NCI-H2107 treated with DMSO at 0.1 percent for 48 hours (cell line): ENCODE measurements around the gene GNG10.
"Not testable (repeated sequence)": the region's sequence is repeated elsewhere in the genome, so short reads cannot be mapped to it uniquely, and the experiment has no call there.

Experiments used
- DNase-seq: peaks from one replicate; lab custom pipeline; 2025; ENCODE audit not compliant: unreplicated experiment; lab: John Stamatoyannopoulos, UW

The GNG10 gene

DNA sequence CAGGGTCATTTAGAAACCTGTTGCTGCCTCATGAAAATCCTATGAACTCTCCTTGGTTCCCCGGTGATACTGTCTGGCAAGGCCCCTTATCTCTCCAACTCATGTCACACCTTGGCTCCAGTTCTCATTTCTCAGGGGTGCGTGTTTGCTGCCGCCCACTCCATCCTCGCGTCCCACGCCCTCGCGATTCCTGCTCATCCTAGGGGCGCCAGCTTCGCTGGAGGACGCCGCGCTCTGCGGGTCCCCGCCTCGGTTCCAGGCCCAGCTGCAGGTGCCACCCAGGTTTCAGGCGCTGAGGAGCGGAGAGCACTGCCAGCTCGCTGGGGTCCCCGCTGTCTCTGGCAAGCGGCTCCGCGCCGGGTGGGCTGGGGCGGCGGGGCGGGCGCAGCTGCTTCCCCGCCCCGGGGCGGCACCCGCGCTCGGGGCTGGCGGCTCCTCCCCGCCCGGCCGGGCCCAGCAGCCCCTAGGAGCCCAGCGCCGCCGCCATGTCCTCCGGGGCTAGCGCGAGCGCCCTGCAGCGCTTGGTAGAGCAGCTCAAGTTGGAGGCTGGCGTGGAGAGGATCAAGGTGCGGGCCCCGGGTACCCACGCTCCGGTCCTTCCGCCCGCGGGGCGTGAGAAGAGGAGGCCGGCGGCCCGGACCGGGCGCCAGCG lies at the start of gene GNG10:
TSS of gene GNG10 (plus strand) at position 456 of the 652 bp plus-strand sequence. CDS start at position 486, 30 bp downstream.
- DNase-seq, result no peak

DNA sequence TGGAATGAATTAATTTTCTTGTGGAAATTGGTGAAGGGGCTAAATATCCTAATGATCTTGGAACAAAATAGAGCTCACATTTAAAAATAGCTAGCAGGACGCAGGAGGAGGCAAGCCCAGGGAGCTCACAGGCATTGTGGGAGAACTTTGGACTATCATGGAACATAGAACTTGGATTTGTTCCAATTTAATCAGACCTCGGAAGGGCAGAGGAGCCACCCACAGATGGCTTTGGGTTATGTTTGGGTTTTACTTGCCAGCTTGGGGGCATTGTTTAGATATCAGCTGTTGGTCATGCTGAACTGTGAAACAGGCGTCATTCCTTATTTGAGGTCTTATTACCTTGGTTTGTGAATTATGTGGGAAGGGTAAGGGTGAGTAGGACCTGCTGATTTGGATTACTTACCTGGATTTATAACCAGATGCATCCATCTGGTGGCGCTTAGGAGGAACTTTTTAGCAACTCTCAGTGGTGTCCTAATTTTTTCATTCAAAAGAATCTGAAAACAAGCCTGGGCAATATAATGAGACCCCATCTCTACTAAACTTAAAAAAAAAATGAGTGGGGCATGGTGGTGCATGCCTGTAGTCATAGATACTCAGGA lies 47.9 kb upstream of the GNG10 start:
- DNase-seq, result no peak

DNA sequence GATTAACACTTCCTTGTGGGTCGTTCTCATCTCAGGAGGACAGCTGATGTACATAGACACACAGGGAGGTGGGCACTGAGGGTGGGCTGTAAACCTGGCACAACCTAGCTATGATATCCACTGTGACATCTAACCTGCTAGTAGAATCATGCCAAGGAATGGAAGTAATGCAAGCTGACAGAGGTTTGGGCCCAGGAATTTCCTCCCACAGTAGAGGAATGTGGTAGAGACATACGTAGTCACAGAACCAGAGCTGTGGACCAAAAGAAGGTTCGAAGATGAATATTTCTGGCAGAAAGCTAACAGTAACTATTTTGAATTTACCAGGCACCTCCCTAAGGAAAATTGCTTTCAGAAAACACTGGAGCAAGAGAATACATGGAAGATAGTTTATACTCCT lies 45.5 kb upstream of the GNG10 start:
- no peak for DNase-seq

DNA sequence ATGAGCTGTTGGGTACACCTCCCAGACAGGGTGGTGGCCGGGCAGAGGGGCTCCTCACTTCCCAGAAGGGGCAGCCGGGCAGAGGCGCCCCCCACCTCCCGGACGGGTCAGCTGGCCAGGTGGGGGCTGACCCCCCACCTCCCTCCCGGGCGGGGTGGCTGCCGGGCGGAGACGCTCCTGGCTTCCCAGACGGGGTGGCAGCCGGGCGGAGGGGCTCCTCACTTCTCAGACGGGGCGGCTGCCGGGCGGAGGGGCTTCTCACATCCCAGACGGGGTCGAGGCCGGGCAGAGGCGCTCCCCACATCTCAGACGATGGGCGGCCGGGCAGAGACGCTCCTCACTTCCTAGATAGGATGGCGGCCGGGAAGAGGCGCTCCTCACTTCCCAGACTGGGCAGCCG lies 44.1 kb upstream of the GNG10 start:
- DNase-seq, result not testable (repeated sequence)

DNA sequence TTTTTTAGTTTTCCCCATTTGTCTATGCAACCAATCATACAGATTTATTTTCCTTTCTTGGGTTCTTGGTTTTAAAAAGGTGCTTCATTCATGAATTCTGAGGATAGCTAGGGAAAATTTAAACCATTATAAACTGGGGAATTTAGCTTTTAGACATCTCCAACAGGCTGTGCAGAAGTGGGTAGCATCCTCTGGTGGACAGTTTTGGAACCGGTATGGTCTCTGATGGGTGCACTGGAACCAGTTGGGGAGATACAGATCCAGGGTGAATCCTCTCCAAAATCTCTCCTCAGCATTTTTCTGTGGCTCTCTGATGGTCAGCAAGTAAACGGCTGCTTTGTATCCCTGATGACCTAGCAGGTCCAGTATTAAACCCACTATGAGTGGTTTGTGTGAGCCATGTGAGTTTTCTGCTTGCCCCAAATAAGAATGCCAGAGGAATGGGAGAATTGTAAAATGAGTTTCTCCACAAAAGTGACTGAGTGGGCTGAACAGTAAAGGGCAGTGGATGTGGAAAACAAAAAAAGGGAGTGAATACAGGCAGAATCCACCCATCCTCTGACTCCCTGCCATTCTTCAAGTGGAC lies 39.4 kb upstream of the GNG10 start:
- no peak for DNase-seq

DNA sequence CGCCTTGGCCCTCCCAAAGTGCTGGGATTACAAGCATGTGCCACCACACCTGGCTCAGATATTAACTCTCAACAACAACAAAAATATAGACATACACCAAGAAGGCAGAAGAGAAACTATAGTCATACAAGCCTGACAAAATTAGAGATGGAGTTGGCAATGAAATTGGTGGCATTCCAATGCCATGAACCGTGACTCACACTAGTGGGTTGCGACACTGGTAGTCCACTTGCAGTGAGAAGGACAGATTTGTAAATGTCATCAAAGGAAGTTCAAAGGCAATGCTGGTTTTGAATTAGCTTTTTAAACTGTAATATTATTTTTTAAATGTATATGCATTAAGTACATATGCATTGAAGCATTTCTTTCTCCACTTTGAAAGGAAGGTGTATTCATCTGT lies 38.8 kb upstream of the GNG10 start:
- DNase-seq, result no peak

DNA sequence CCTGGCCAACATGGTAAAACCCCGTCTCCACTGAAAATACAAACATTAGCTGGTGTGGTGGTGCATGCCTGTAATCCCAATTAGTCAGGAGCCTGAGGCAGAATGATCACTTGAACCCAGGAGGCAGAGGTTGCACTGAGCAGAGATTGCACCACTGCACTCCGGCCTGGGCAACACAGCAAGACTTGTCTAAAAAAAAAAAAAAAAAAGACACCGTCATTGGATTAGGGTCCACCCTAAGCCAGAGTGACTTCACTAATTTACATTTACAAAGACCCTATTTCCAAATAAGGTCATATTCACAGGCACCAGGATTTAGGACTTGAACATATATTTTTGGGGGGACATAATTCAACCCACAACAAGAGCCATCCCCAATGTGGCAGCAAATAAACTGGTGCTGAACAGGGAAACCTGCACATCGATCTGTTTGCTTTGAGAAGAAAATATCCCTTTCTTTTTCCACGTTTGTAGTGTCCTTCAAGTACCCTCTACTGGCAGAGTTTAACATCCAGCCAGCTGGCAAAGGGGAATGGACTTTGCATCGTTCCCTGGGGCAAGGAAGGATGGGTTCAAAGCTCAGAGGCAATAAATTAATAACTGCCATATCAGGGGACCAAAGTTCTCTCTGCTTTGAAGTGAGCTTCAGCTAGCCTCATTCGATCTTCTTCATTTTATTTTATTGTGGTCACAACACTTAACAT lies 34.0 kb upstream of the GNG10 start:
- no peak for DNase-seq

DNA sequence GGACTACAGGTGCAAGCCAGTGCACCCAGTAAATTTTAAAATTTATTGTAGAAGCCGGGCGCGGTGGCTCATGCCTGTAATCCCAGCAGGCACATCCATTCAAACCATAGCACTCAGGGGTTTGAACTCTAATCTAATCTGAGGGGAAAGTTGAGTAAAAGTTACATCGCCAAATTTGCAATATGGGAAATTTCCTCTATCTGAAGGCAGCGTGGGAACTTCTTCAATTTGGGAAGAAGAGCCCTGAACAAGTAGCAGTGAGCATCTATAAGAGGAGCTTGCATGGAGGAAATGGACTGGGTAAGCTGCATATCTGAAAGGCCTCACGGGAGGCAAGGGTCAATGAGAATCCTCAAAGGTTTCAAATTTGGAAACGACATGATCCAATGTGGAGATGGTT lies 33.0 kb upstream of the GNG10 start:
- DNase-seq, result no peak

DNA sequence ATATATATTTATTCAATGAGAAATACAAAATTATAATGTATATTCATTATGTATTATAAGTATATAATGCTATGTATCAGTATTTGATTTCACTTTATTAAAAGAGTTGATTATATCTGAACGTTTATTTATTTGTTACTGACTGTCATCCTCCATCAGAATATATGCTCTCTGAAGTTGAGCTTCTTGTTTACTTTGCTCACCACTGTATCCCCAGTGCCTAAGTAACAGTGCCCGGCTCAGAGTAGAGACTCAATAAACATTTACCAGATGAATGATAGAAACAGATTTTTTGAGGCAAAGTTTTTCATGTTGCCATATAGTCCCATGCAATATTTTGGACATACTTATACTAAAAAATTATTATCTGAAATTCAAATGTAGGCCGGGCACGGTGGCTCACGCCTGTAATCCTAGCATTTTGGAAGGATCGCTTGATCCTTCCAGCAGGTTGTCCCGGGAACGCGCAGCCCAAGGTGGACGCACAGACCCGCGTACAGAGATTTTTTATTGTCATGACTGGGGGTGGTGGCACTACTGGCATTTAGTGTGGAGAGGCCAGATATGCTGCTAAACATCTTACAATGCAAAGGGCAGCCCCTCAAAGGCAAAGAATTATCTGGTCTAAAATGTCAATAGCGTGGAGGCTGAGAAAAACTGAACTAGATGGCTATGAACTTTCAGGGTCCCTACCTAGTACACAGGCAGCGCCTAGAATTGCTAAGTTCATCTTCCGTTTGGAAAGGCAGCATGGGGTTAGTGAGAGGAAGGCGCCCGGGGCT lies 31.0 kb upstream of the GNG10 start:
- no peak for DNase-seq

DNA sequence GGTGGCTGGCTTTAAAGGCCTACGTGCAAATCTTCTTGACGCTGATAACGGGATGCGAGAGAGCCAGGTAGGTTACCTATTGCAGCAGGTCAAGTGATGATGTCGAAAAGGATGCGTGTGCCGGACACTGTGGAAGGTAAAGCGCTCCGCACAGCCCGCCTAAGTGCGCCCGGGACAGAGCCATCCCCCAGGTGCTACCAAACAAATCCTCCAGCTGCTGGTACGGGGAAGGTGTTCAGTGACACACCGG lies 30.5 kb upstream of the GNG10 start:
- no peak for DNase-seq

DNA sequence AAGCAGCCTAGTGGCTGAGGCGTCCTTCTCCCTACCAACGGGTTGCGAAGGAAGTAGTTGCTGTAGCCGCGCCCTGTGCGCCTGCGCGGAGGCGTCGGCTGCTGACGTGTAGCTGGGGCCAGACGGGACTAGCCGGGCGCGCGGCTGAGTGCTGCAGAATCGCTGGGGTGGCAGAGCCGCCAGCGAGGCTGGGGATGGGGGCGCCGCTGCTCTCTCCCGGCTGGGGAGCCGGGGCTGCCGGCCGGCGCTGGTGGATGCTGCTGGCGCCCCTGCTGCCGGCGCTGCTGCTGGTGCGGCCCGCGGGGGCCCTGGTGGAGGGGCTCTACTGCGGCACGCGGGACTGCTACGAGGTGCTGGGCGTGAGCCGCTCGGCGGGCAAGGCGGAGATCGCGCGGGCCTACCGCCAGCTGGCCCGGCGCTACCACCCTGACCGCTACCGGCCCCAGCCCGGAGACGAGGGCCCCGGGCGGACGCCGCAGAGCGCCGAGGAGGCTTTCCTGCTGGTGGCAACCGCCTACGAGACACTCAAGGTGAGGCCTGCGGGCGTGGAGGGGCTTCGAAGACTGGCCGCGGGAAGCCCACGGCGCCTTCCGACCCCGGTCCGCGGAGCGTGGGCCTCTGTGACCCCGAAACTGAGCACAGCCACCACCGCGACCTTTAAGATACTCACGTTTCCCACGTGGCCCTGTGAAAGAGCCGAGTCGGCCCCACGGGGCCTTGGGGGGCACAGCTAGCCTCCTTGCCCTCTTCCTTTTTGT lies 30.0 kb upstream of the GNG10 start, which contains the start of gene DNAJC25:
TSS of gene DNAJC25 (plus strand) at position 121 of the 758 bp plus-strand sequence. CDS start at position 195, 74 bp downstream.
- DNase-seq, result peak; percentile 77

DNA sequence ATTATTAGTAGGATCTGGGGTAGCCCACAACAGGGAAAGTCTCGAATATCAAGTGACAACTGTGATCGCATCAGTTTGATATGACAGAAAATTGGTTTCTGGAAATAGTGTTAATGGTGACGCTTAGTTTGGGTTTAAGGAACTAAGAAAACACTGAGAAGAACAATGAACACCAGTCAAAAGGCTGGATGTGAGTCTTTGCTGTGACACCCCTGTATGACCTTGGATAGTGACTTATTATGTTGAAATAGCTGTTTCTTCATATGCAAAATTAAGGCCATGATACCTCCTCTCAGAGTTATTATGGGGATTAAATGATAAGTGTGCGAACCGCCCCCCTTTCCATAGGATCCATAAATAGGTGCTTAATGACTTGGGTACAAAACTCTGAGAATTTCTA lies 29.3 kb upstream of the GNG10 start:
- DNase-seq, result no peak

DNA sequence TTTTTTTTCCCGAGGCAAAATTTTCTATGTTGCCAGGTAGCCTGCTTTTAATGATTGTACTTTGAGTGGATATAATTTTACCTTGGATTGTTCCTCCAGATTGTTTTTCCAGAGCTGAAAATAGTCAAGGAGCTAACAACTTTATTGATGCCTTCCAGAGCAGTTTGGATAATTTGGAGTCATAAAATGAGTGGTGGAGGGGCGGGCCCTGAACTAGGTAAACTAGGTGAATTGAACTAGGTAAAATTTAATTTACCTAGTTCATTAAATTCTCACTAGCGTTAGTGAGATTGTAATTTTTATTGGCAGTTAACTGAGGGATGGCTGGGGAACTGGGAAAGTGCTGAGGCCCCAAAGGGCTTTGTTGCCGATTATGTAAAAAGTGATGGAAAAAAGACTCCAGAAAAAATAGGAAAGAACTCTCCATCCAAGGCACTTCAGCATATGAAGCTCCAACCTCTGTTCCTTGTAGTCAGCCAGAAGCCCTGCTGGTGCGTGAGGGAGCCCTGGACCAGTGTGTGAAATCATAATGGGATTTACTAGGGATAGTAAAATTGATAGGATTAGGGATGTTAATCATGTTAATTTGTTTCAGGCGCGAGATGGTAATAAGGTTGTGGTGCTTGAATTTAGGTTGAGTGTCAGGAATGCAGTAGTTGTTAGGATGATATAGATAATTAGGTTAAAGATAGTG lies 28.6 kb upstream of the GNG10 start:
- DNase-seq, result no peak

DNA sequence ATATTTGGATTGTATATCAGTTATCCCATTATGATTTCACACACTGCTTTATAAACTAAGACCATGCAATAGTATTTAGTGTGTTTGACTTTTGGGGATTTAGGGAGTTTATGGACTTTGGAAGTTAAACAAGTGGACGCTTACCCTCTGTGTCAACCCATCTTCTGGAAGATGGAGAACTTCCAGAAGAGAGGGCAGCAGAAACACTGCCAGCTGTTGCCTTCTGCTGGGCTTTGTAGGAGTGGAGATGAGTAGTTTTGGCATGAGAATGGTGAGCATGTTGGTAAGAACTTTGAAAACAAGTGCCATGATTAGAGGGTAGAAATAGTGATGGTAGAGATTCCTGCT lies 28.0 kb upstream of the GNG10 start:
- DNase-seq, result no peak

DNA sequence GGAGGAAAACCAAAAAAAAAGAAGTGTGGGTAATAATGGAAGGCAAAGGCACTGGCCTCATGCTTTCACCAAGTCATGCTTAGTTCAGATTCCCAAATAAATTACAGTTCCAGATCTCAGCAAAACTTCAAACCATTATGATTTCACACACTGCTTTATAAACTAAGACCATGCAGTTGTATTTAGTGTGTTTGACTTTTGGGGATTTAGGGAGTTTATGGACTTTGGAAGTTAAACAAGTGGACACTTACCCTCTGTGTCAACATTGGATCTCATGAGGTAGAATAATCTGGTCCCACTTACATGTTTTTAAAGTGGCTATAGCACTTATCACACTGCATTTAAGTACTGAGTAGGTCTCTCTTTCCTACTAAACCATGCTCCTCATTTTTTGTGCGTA lies 26.5 kb upstream of the GNG10 start:
- no peak for DNase-seq

DNA sequence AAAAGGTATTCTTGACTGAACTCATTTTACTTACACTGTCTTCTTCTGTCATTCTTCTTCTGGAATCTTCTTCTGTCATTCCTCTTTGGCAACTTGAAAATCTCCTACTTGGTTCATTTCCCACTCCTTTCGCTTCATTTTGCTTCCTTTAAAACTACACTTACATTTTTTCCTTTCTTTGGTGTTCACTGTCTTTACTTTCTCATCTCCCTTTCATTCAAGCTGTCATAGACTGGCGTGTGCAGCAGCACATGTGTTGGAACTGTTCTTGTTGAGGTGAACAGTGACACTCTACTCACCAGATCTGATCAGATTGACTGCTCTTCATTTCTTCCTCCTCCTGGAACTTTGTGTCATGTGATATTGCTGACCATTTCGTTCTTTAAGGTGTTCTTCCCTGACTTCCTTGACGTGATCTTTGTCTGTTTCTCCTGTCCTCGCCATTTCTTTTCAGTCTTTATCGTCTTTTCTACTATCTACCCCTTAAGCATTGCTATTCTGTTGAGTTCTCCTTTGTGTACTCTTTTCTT lies 23.9 kb upstream of the GNG10 start:
- DNase-seq, result no peak

DNA sequence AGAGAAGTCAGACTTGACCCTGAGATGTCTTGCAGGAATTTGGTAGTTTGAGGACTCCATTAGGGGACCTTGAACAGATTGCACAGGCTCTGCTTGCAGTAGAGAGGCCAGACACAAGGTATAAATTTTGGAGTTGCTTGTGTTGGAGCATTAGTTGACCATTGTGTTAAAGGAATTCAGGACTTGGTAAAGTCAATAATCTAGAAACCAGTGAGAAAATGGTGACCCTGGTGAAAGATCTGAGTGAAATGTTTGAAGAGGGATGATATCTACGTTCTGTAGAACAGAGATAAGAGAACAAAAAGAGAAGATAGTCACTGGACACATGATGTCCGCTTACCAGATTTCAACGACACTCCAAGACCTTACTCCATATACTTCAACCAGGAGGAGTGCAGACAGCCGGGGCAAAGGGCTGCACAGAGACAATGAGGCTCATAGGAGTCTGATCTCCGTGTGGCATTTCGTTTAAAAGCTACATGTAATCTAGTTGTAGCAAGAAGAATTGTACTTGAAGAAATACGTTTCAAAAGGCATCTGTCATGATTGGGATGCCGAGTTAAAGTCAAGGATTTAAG lies 17.1 kb upstream of the GNG10 start:
- no peak for DNase-seq

DNA sequence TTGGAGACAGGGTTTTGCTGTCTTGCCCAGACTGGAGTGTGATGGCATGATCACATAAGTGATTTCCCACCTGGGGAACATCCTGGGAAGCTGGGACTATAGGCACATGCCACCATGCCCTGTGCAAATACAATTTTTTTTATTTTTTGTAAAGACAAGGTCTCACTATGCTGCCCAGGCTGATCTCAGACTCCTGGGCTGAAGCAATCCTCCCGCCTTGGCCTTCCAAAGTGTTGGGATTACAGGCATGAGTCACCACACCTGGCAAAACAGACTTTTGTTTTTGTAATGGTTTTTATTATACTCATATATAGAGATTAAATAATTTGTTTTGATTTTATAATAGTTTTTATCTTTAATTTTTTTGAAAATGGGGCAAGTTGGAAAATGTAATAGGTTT lies 15.6 kb upstream of the GNG10 start:
- DNase-seq, result no peak

DNA sequence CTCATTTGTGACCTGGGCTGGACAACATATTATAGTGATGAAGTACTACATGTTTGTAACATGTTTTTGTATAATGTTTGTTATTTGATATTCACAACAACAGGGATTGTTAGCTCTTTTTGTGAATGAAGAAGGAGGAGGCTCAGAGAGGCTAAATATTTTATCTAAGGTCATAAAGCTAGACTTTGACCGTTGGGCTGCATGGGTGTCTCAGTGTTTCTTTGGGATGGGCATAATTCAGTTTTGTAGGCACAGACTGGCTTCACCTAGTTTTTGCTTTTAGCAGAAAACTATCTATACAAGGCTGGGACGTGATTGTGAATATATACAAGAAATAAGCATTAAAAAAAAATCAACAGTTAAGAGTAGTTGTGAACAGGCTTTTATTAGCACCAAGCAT lies 15.0 kb upstream of the GNG10 start:
- no peak for DNase-seq

DNA sequence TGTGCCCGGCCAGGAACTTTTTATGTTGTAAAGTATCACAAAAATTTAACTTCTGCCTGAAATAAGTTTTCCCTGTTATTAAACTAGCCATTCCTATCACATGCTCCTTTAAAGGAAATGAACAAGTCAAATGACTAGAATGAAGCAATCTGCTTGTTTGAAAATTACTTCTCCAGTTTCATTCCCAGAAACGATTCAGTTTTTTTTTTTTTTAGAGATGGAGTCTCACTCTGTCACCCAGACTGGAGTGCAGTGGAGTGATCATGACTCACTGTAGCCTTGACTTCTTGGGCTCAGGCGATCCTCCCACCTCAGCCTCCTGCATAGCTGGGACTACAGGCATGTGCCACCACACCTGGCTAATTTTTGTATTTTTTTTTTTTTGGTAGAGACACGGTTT lies 13.3 kb upstream of the GNG10 start:
- DNase-seq, result no peak
